CD4-positive, alpha-beta T cell treated with Interferon alpha-2 for 1 hour (primary cell): Measurements from ENCODE around the gene MTSS2.
"Not testable (repeated sequence)": the region's sequence is repeated elsewhere in the genome, so short reads cannot be mapped to it uniquely, and the experiment has no call there.

Experiments used
- DNase-seq, 2 donors: peaks; one replicate each; pipeline ENCODE4 v3.0.0-alpha.2; 2020 to 2022

The MTSS2 gene

GRCh38 chr16:70650216-70650615, 35.6 kb downstream of the MTSS2 start:
- no peak for DNase-seq

DNA sequence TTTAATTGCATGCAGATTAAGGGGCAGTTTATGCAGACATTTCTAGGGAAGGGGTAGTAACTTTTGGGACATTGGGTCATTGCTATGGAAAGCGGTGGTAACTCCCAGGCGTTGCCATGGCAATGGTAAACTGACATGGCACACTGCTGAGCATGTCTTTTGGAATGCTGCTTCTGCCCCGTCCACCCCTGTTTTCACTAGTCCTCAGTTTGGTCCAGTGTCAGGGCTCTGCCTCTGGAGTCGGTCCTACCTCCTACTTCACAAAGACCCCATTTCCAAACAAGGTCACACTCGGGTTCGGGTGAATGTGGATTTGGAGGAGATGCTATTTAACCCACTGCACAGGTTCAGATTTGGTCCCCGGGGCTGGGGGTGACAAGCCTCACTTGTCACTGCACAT, 36.6 kb downstream of the MTSS2 start:
- no peak for DNase-seq

DNA sequence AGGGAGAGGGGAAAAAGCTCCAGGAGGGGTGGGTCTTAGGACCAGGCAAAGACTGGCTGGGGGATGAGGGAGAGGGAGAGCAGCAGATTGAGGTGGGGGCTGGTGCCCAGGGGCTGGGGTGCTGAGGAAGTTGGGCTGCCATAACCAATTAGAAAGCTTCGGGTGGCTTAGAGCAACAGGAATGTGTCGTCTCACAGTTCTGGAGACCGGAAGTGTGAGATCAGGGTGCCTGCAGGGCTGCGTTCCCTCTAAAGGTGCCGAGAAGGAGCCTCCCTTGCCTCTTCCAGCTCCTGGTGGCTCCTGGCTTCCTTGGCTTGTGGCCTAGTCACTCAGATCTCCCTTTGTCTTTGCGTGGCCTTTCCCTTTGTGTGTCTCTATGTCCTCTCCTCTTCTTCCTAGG, 37.2 kb downstream of the MTSS2 start:
- DNase-seq = no peak

GRCh38 chr16:70647441-70648359, 38.2 kb downstream of the MTSS2 start:
- DNase-seq = no peak

GRCh38 chr16:70646260-70647241, 39.3 kb downstream of the MTSS2 start, which contains the start of gene IL34:
Gene IL34, plus strand, starts transcription at chr16:70646559. Its CDS starts 389 bp downstream, at chr16:70646948.
- no peak for DNase-seq

- no peak for DNase-seq
These were observed 40.9 kb downstream of the MTSS2 start for GRCh38 chr16:70644763-70645597.

- DNase-seq = not testable (repeated sequence)
These were observed 42.6 kb downstream of the MTSS2 start for GRCh38 chr16:70643264-70643663.

GRCh38 chr16:70642633-70643032, 43.2 kb downstream of the MTSS2 start:
- no peak for DNase-seq

- no peak for DNase-seq
These were observed 46.8 kb downstream of the MTSS2 start for GRCh38 chr16:70638814-70639792.
